K562 (cell line): ENCODE measurements around the gene TTL. TPM values are rescaled to one million over a fixed set of nuclear protein-coding genes. Genes with fewer than 3 reads are reported as not detected.
A peak's percentile ranks its signal among the peaks of the same experiment; 100 is the strongest.

Experiments
- ATAC-seq: fragments of 200-7000 bp; cut with Tn5 transposase; 3 replicates; pipeline ENCODE4 v1.9.1; 2020; ENCODE audit warnings: moderate library complexity
- BruUV-seq: library from RNA; stranded (reverse); fragments of 400-500 nt; replicated peaks from 2 replicates; lab custom pipeline; 2021; lab: Mats Ljungman, UMichigan
- CTCF ChIA-PET: fragments of 300-600 bp; formaldehyde crosslinking; extraction: SDS; loops from one replicate; lab custom pipeline; 2021; ENCODE audit warnings: low intra/inter-chr PET ratio; lab: Yijun Ruan, JAX
- POLR2A ChIA-PET: fragments of 300-600, 350-650 bp; sonication (Branson Sonifier 250); formaldehyde crosslinking; extraction: SDS; loops from one replicate; lab custom pipeline; 2021; ENCODE audit warnings: antibody characterized with exemption, inconsistent platforms; lab: Yijun Ruan, JAX
- DNase-seq, 4 experiments: peaks; one replicate each; pipeline versions ENCODE4 v3.0.0 to v3.0.0-alpha.2; 2011 to 2018; ENCODE audit warnings: low spot score in 3 of 4, mixed read lengths in 3 of 4; ENCODE audit errors: extremely low read depth in 1 of 4
- FAIRE-seq: peaks from 2 replicates; lab custom pipeline; 2011; peaks lifted over from hg19 to GRCh38; lab: Jason Lieb, UNC
- H2AFZ ChIP-seq: 2 replicates; pipeline ENCODE4 v1.6.0; 2011; ENCODE audit warnings: low read depth, low read length, control low read depth, inconsistent platforms
- H3K27ac ChIP-seq: fragments of 200-600 bp; 3 replicates; pipeline ENCODE4 v1.8.0; 2011; ENCODE audit warnings: low read depth, mild to moderate bottlenecking, control low read depth, inconsistent platforms, low read length, moderate library complexity, mixed read lengths; ENCODE audit errors: extremely low read depth
- H3K27me3 ChIP-seq, 2 experiments: fragments of 300-600 bp in 1 of 2; 2 replicates in 1 of 2; 3 replicates in 1 of 2; pipeline versions ENCODE4 v1.6.0 to v1.8.0; 2011; ENCODE audit warnings: inconsistent platforms in 2 of 2, low read length in 2 of 2, mild to moderate bottlenecking in 1 of 2, mixed read lengths in 1 of 2, moderate library complexity in 1 of 2; ENCODE audit not compliant: control insufficient read depth in 2 of 2, insufficient read depth in 2 of 2
- H3K36me3 ChIP-seq: fragments of 300-600 bp; 3 replicates; pipeline ENCODE4 v1.8.0; 2011; ENCODE audit warnings: mild to moderate bottlenecking, low read length, inconsistent platforms; ENCODE audit not compliant: control insufficient read depth, insufficient read depth
- H3K4me1 ChIP-seq, 2 experiments: fragments of 200-600 bp in 1 of 2; replicated peaks in 1 of 2; 2 replicates in 1 of 2; 3 replicates in 1 of 2; pipeline versions ENCODE4 v1.5.1 to v1.8.0; 2011; ENCODE audit warnings: inconsistent platforms in 2 of 2, low read length in 2 of 2, mild to moderate bottlenecking in 1 of 2, mixed read lengths in 1 of 2, moderate library complexity in 1 of 2; ENCODE audit not compliant: control insufficient read depth in 2 of 2, insufficient read depth in 2 of 2
- H3K4me2 ChIP-seq: 2 replicates; pipeline ENCODE4 v1.6.1; 2011; ENCODE audit warnings: low read length, control low read depth, inconsistent platforms, mixed read lengths; ENCODE audit not compliant: insufficient read depth
- H3K4me3 ChIP-seq: fragments of 200-600 bp; sonication (generic), shearing (Covaris generic); 2 replicates; pipeline ENCODE4 v1.5.1; 2016; ENCODE audit warnings: control low read depth, inconsistent platforms
- H3K79me2 ChIP-seq: fragments of 200-600 bp; 3 replicates; pipeline ENCODE4 v1.8.0; 2011; ENCODE audit warnings: low read length, inconsistent platforms; ENCODE audit not compliant: control insufficient read depth, insufficient read depth
- H3K9ac ChIP-seq, 2 experiments: 2 replicates each; pipeline versions ENCODE4 v1.6.0 to v1.6.1; 2011; ENCODE audit warnings: low read depth in 2 of 2, low read length in 2 of 2, control low read depth in 1 of 2, inconsistent platforms in 1 of 2, mild to moderate bottlenecking in 1 of 2, mixed read lengths in 1 of 2; ENCODE audit not compliant: insufficient read depth in 1 of 2
- H3K9me1 ChIP-seq: one replicate; pipeline ENCODE4 v1.6.0; 2011; ENCODE audit warnings: inconsistent platforms, mild to moderate bottlenecking, low read length, moderate library complexity; ENCODE audit not compliant: control insufficient read depth, insufficient read depth
- H3K9me3 ChIP-seq: replicated peaks from 2 replicates; pipeline ENCODE4 v1.5.1; 2011; ENCODE audit warnings: low read depth, low read length, inconsistent platforms; ENCODE audit not compliant: control insufficient read depth, insufficient read depth
- H4K20me1 ChIP-seq: replicated peaks from 2 replicates; pipeline ENCODE4 v1.6.1; 2011; ENCODE audit warnings: low read length, inconsistent platforms, mixed read lengths; ENCODE audit not compliant: control insufficient read depth, insufficient read depth
- ARNT ChIP-seq, 2 experiments: fragments of 450-650 bp; IDR thresholded peaks; 2 replicates each; pipeline ENCODE4 v1.6.1; 2016; ENCODE audit warnings: mild to moderate bottlenecking in 1 of 2
- DMBX1 ChIP-seq: fragments of 250-450 bp; sonication (Bioruptor Pico); IDR thresholded peaks from 2 replicates; pipeline ENCODE4 v1.8.0; 2022; ENCODE audit warnings: inconsistent platforms, mild to moderate bottlenecking, moderate library complexity, borderline replicate concordance
- IRF2 ChIP-seq: sonication (generic); formaldehyde crosslinking; IDR thresholded peaks from 2 replicates; pipeline ENCODE4 v1.8.1; 2022; ENCODE audit warnings: mild to moderate bottlenecking, missing genetic modification reagents
- MAZ ChIP-seq, 2 experiments: fragments of 450-650 bp in 1 of 2; sonication (generic) in 1 of 2; formaldehyde crosslinking; IDR thresholded peaks in 1 of 2; conservative IDR thresholded peaks in 1 of 2; 2 replicates each; pipeline versions ENCODE4 v1.4.0 to v1.5.0; 2020; ENCODE audit warnings: mild to moderate bottlenecking in 1 of 2, missing genetic modification reagents in 1 of 2
- MEF2A ChIP-seq: IDR thresholded peaks from 2 replicates; pipeline ENCODE4 v1.6.1; 2011; ENCODE audit warnings: low read depth, mild to moderate bottlenecking, low read length, moderate library complexity; ENCODE audit not compliant: control insufficient read depth
- NR2C1 ChIP-seq, 2 experiments: fragments of 450-650 bp; IDR thresholded peaks; 2 replicates each; pipeline ENCODE4 v1.6.1; 2017; ENCODE audit warnings: mild to moderate bottlenecking in 2 of 2, antibody characterized with exemption in 1 of 2, inconsistent platforms in 1 of 2, missing compliant biosample characterization in 1 of 2, missing genetic modification characterization in 1 of 2
- PPARD ChIP-seq: fragments of 250-450 bp; sonication (Bioruptor Pico); IDR thresholded peaks from 2 replicates; pipeline ENCODE4 v1.8.0; 2022; ENCODE audit warnings: inconsistent platforms, mild to moderate bottlenecking, moderate library complexity
- SIN3B ChIP-seq: fragments of 450-650 bp; IDR thresholded peaks from 2 replicates; pipeline ENCODE4 v1.6.1; 2017; ENCODE audit warnings: low read depth, mild to moderate bottlenecking, moderate library complexity
- SNRNP70 ChIP-seq: fragments of 200-400 bp; formaldehyde crosslinking; optimal IDR thresholded peaks from 2 replicates; pipeline ENCODE3; 2017; ENCODE audit warnings: low read depth, low read length
- SRSF3 ChIP-seq: fragments of 200-400 bp; formaldehyde crosslinking; IDR thresholded peaks from 2 replicates; pipeline ENCODE4 v1.6.1; 2016; ENCODE audit warnings: mild to moderate bottlenecking, low read length, moderate library complexity; ENCODE audit not compliant: insufficient read depth
- TAL1 ChIP-seq: fragments of 450-650 bp; IDR thresholded peaks from 2 replicates; pipeline ENCODE4 v1.6.1; 2016; ENCODE audit warnings: mild to moderate bottlenecking
- TCF3 ChIP-seq: sonication (generic); formaldehyde crosslinking; IDR thresholded peaks from 2 replicates; pipeline ENCODE4 v1.4.0; 2020; ENCODE audit warnings: mild to moderate bottlenecking, missing genetic modification reagents
- YY1 ChIP-seq, 3 experiments: IDR thresholded peaks; 2 replicates each; pipeline ENCODE4 v1.6.1; 2011; ENCODE audit warnings: low read length in 2 of 3, mild to moderate bottlenecking in 2 of 3, moderate library complexity in 2 of 3, borderline replicate concordance in 1 of 3, control low read depth in 1 of 3, low read depth in 1 of 3; ENCODE audit not compliant: insufficient read depth in 3 of 3, insufficient replicate concordance in 2 of 3, control insufficient read depth in 1 of 3, insufficient read length in 1 of 3; ENCODE audit errors: extremely low read depth in 1 of 3
- ZFP36 ChIP-seq: fragments of 150-350 bp; IDR thresholded peaks from 2 replicates; pipeline ENCODE4 v1.6.1; 2018; ENCODE audit warnings: low read length, low read depth; ENCODE audit not compliant: partially characterized antibody
- WGBS: fragments of 100-300 bp; shearing (Covaris generic); methylation state at CpG from one replicate; pipeline ENCODE4 v1.1.6; 2016; ENCODE audit warnings: low coverage, mixed read lengths; ENCODE audit not compliant: insufficient coverage; ENCODE audit errors: missing lambda C conversion rate; 5-methylcytosine and 5-hydroxymethylcytosine counted together
- in situ Hi-C: fragments of 300-500 bp; cut with MboI; formaldehyde crosslinking; loops from 4 replicates; pipeline ENCODE4 v1.15.0; 2018; ENCODE audit warnings: inconsistent platforms, mixed read lengths
- intact Hi-C: fragments of 100-400 bp; cut with micrococcal nuclease; formaldehyde crosslinking; loops from 2 replicates; pipeline ENCODE4 v1.14.2; 2022
- polyA plus RNA-seq, 8 experiments: library from polyadenylated mRNA; depleted of rRNA in 4 of 8; stranded (reverse) in 5 of 8; unstranded in 3 of 8; fragments of >200 nt; fragmentation: Nextera tagmentation in 2 of 8; fragmentation: Illumina TruSeq in 1 of 8; extraction: Ambion mirVana in 2 of 8; extraction: Trizol in 1 of 8; gene quantifications; 2 replicates each; pipeline versions ENCODE4 v1.2.1 to v1.2.3, GENCODE V29; 2011 to 2014; ENCODE audit warnings: inconsistent platforms in 1 of 8, missing spikeins in 1 of 8
- total RNA-seq, 7 experiments: library from RNA; depleted of rRNA in 6 of 7; stranded (reverse); fragments of >200 nt in 6 of 7; fragmentation: Illumina TruSeq in 2 of 7; extraction: Trizol in 2 of 7; gene quantifications; 2 replicates each; pipeline versions ENCODE4 v1.2.1 to v1.2.3, GENCODE V29; 2011 to 2021; ENCODE audit warnings: low replicate concordance in 1 of 7
- TF ChIP-seq, protein P1 (sequence below): fragments of 450-650 bp; formaldehyde crosslinking; IDR thresholded peaks from 2 replicates; pipeline ENCODE4 v1.4.0; 2020; ENCODE audit warnings: mild to moderate bottlenecking, mixed read lengths
- TF ChIP-seq, protein P2 (sequence below): fragments of 450-650 bp; formaldehyde crosslinking; IDR thresholded peaks from 2 replicates; pipeline ENCODE4 v1.4.0; 2020; ENCODE audit warnings: mild to moderate bottlenecking, moderate library complexity
- TF ChIP-seq, protein P3 (sequence below): sonication (generic); formaldehyde crosslinking; IDR thresholded peaks from 2 replicates; pipeline ENCODE4 v1.8.0; 2022; ENCODE audit warnings: mild to moderate bottlenecking, missing genetic modification reagents

The TTL gene
- total and polyA plus RNA-seq, 9 of the 15 experiments (the other 6 are each of a cell fraction or from before 2014, with no cell fraction given) = 9.4 to 54.4 (median 34.9) TPM

DNA sequence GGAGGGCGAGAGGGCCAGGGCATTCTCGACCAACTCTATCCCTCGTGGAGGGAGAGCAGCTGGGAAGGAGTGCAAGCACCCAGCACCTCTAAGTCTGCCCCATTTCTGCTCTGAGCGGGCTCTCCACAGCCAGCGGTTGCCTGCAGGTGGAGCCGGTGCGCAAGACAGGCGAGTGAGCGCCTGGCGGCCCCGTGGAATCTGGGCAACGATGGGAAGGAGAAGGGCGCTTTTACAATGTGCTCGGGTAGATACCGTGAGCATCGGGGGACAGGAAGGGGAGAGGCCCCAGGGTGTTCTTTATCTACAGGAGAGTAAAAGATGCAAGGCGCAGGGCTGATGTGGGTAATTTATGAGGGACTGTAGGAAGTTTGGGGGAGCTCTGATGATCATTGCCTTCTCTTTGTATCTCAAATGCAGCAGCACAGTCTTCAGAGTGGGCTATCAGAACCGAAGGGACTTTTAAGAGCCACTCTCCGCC lies 867 bp upstream of the TTL start:
- intact Hi-C loops = loop anchor here (1.0 to 10.0 kb wide), 5 partner anchors 62 to 596 kb away; partner anchors contain the start of genes ANAPC1, NT5DC4, POLR1B and ZC3H8
- Histone ChIP-seq H3K9me3 (no peaks in the 10 kb centered on the region), H3K9me1 (no peaks in the 10 kb centered on the region), H3K27me3 (no peaks in the 10 kb centered on the region; a peak in 1 of 5 replicates), H3K4me3 (peak overlapping the region; percentile 76), H3K9ac (peak overlapping the region; percentile 86 to 92), H3K4me2 (peak overlapping the region; percentile 89), H2AFZ (peak overlapping the region; percentile 96), H3K4me1 (peaks cover 13 to 25% of the 10 kb centered on the region in 2 experiments; a peak in 4 of 5 replicates), H4K20me1 (no peaks in the 10 kb centered on the region), H3K79me2 (peaks cover 41% of the 10 kb centered on the region), H3K27ac (peak overlapping the region; percentile 91), H3K36me3 (peaks cover 17% of the 10 kb centered on the region)
- ATAC-seq (peak; percentile 89), DNase-seq (peak; percentile 79 to 94 (median 84)), FAIRE-seq (peak; percentile 88)
- no TSS peak for BruUV-seq
- WGBS = 1% methylated on average over 19 of the region's 19 CpGs
- in situ Hi-C loops = loop anchor here (25.0 kb wide), 1 partner anchor 219 kb away; the partner anchor contains the start of gene ZC3H8
- ChIA-PET CTCF (interaction anchor here (0.9 to 3.1 kb wide), 2 partner anchors 102 to 246 kb away, joined by 3 to 18 read pairs; no protein-coding TSS in a partner anchor), POLR2A (interaction anchor here (0.5 to 1.1 kb wide), 5 partner anchors 9 to 1511 kb away, joined by 3 read pairs; no protein-coding TSS in a partner anchor)
- TF ChIP-seq SNRNP70 = no peak
- TF ChIP-seq, protein P1, sequence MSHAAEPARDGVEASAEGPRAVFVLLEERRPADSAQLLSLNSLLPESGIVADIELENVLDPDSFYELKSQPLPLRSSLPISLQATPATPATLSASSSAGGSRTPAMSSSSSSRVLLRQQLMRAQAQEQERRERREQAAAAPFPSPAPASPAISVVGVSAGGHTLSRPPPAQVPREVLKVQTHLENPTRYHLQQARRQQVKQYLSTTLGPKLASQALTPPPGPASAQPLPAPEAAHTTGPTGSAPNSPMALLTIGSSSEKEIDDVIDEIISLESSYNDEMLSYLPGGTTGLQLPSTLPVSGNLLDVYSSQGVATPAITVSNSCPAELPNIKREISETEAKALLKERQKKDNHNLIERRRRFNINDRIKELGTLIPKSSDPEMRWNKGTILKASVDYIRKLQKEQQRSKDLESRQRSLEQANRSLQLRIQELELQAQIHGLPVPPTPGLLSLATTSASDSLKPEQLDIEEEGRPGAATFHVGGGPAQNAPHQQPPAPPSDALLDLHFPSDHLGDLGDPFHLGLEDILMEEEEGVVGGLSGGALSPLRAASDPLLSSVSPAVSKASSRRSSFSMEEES = no peak
- no peak for TF ChIP-seq NR2C1 (IDR thresholded peaks at IDR 0.05)
- TF ChIP-seq NR2C1 (tag; IDR thresholded peaks at IDR 0.05) = no peak
- TF ChIP-seq YY1 (IDR thresholded peaks at IDR 0.05; ENCODE audit: borderline replicate concordance in 1 of 3, control insufficient read depth in 1 of 3, extremely low read depth in 1 of 3, insufficient read depth in 3 of 3, insufficient read length in 1 of 3, insufficient replicate concordance in 2 of 3, low read depth in 1 of 3, low read length in 2 of 3) = peak in 2 of 3 experiments; percentile 31 to 69
- TF ChIP-seq ARNT (IDR thresholded peaks at IDR 0.05) = peak in 1 of 2 experiments; percentile 46; a peak in 1 of 4 replicates
- peak; percentile 69 for TF ChIP-seq TCF3 (CRISPR knock-in tag)
- TF ChIP-seq MEF2A = no peak
- TF ChIP-seq, protein P2, sequence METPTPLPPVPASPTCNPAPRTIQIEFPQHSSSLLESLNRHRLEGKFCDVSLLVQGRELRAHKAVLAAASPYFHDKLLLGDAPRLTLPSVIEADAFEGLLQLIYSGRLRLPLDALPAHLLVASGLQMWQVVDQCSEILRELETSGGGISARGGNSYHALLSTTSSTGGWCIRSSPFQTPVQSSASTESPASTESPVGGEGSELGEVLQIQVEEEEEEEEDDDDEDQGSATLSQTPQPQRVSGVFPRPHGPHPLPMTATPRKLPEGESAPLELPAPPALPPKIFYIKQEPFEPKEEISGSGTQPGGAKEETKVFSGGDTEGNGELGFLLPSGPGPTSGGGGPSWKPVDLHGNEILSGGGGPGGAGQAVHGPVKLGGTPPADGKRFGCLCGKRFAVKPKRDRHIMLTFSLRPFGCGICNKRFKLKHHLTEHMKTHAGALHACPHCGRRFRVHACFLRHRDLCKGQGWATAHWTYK = 0 out of 2 replicates have a peak, but pooled peaks have one; percentile 50
- peak; percentile 49; the same call in 1 of the 2 replicates for TF ChIP-seq TAL1
- TF ChIP-seq MAZ (CRISPR knock-in tag; conservative IDR thresholded peaks at IDR 0.05 in 1 of 2, IDR thresholded peaks at IDR 0.05 in 1 of 2) = peak in 1 of 2 experiments; percentile 70; a peak in 1 of 4 replicates
- TF ChIP-seq ZFP36 = peak; percentile 32
- TF ChIP-seq DMBX1 (CRISPR knock-in tag) = 0 out of 2 replicates have a peak, but pooled peaks have one; percentile 7
- TF ChIP-seq SIN3B = peak; percentile 27; the same call in 1 of the 2 replicates
- TF ChIP-seq, protein P3, sequence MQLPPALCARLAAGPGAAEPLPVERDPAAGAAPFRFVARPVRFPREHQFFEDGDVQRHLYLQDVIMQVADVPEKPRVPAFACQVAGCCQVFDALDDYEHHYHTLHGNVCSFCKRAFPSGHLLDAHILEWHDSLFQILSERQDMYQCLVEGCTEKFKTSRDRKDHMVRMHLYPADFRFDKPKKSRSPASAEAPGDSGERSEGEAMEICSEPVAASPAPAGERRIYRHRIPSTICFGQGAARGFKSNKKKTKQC (CRISPR knock-in tag) = no peak; the same call in 1 of the 2 replicates
- TF ChIP-seq PPARD (CRISPR knock-in tag) = no peak
- no peak for TF ChIP-seq IRF2
- TF ChIP-seq SRSF3 = no peak
